Activated gamma-delta T cell treated with Interleukin-2 at 50 U/mL for 16 hours (primary cell): ENCODE measurements around the gene MTARC2.

ENCODE experiments used
- DNase-seq: peaks from one replicate; pipeline ENCODE4 v3.0.0-alpha.2; 2020

The MTARC2 gene

DNA sequence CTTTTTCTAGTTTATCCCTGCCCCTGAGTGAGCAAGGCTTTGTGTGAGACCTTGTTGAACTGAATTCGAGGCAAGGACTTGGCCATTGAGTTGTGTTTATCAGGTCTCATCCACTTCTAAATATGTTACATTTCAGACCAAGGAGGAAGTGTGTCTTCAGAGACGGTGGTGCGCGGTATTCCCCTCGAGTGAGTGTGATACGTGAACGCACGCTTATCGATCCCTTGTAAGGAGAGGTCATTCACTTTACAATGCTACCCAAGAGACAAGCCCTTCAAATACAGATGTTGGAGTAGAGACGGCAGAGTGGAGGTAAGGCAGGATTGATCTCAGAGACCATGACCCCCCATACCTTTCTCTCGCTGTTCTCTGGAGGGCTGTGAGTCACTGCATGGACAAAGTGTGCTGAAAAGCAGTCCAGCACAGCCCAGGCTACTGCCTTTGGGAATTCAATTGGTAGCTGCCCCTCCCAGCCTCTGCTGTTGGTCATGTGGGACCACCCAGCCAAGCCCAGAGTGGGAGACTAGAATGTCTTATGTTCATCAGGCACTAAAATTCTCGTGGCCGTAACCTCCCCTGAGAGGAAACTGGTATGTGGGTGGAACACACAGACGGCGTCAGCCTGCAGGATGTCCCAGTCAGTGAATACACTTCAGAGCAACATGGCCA lies 22.3 kb downstream of the MTARC2 start:
- no peak for DNase-seq

GRCh38 chr1:220772846-220773245 lies 24.7 kb downstream of the MTARC2 start:
- DNase-seq, result no peak

GRCh38 chr1:220775240-220775853 lies 27.2 kb downstream of the MTARC2 start:
- peak; percentile 12 for DNase-seq

GRCh38 chr1:220776254-220776653 lies 28.1 kb downstream of the MTARC2 start:
- DNase-seq, result no peak

GRCh38 chr1:220776720-220777326 lies 28.7 kb downstream of the MTARC2 start:
- peak; percentile 38 for DNase-seq

GRCh38 chr1:220783453-220783852 lies 35.3 kb downstream of the MTARC2 start:
- no peak for DNase-seq

DNA sequence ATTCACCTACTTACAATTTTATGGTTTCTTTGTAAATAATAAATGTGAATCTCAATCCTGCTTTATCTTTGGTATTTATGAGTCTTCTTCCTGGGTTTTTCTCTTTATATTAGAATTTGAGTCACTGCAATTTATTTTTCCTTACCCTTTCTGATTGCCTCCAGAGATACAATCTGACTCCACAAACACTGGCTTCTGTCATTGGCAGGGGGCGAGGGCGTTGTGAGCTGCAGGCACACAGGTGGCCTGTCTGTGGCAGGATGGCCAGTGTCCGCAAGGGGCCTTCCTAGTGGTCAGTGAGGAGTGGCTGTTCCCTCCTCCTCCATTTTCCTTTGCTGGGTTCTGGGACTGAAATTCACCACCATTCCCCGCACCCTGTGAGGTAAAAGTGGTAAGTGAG lies 36.6 kb downstream of the MTARC2 start:
- DNase-seq, result no peak

DNA sequence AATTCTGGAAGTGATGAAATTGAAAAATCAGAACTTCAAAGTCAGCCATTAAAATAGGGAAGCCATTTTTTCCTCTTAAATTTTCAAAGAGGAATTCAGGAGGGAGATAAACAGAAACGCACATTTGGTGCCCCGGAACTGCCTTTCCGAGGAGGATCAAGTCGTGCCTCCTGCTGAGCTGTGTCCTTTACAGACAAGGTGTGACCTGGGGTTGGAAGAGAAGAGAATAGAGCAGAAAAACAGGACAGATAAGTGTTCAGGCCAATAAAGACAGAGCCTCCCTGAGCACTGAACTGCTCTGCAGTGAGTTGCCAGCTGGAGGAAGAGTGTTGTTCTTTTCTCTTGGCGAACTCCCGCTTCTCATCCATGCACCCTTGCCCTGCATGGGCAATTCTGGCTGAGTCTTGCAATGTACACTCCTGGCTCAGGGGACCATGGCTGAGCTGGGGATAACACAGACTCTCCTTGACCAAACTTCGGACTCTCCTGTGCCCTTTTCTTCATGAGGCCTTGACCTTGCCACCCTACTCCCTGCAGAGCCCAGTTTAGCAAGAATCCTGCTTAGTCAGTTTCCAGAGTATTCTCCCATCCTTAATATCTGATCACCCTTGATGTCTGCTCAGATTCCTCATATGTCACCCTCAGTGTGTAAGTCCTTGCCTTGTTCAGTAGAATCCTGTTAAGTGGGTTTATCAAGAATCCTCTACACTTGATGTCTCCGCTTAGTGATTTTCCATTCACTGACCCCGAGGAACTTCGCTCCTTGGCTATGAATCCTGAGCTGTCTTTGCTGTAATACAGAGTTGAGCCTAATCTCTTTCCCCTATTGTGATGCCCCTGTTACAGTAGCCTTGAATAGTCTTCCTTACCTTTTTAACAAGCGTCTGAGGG lies 37.3 kb downstream of the MTARC2 start:
- no peak for DNase-seq

DNA sequence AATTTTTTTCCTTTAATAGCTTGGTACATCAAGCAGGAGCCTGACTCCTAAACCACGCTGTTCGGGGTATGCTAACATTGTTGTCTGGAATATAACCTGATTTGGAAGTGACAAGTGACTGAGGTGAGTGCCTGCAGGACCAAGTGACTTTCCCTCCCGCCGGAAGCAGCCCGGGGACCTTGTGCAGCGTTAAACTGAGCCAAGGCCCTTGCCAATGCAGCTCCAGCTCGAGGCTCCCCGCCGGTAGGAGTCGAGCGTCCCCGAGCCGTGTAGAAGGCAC lies 37.9 kb downstream of the MTARC2 start:
- no peak for DNase-seq

- no peak for DNase-seq
Measured at GRCh38 chr1:220786337-220787068, 38.4 kb downstream of the MTARC2 start, which contains the start of gene MTARC1. TSS of gene MTARC1 (plus strand) at chr1:220786913. CDS start at chr1:220786945, 32 bp downstream.

GRCh38 chr1:220787069-220787619 lies 39.0 kb downstream of the MTARC2 start:
- DNase-seq, result no peak

DNA sequence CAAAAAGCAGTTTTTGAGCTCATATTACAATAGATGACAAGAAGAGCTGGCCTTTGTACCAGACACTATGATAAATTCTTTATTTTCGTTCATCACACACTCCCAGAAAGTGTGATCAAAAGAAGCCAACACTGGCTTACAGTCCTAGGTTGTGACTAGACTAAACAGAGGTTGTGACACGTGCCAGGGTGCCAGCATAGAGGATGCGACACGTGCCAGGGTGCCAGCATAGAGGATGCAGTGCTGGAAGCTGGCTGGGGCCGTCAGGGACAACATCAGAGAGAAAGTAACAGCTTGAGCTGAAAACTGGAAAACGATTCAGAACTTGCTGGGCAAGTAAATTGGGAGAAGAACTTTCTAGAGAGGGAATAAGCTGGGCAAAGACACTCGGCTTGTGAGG lies 40.8 kb downstream of the MTARC2 start:
- no peak for DNase-seq

DNA sequence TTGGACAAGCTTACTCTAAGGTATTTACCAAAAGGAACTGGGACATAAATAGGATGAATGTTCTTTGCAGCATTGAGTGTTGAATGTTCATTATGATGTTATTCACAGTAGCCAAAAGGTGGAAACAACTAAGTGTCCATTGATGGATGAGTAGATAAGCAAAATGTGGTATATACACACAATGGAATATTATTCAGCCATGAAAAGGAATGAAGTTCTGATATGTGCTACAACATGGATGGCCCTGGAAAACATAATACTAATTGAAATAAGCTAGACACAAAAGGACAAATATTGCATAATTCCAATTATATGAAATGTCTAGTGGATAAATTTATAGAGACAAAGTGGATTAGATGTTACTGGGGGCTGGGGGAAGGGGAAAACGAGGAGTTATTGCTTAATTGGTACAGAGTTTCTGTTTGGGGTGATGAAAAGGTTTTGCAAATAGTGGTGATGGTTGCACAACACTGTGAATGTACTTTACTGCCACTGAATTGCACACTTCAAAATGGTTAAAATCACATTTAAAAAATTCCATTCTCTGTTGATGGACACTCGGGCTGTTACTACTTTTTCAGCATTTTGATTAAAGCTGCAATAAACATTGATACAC lies 41.5 kb downstream of the MTARC2 start:
- no peak for DNase-seq

DNA sequence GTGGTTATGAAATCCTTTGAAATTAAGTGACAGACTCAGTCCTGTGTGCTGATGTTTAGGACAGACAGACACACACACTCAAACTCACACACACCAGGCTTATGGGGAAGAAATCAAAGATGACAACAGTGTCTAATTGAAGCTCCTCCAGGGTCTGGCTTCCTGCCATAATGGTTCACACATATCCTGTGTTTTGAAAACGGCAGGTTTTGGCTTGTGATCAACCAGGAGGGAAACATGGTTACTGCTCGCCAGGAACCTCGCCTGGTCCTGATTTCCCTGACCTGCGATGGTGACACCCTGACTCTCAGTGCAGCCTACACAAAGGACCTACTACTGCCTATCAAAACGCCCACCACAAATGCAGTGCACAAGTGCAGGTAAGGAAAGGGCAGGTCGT lies 43.2 kb downstream of the MTARC2 start:
- no peak for DNase-seq

- DNase-seq, result no peak
Measured at GRCh38 chr1:220791956-220792355, 43.8 kb downstream of the MTARC2 start.

- no peak for DNase-seq
Measured at GRCh38 chr1:220796530-220796929, 48.4 kb downstream of the MTARC2 start.

GRCh38 chr1:220797044-220797443 lies 48.9 kb downstream of the MTARC2 start:
- no peak for DNase-seq

- no peak for DNase-seq
Measured at GRCh38 chr1:220797553-220797952, 49.4 kb downstream of the MTARC2 start.

GRCh38 chr1:220798338-220798737 lies 50.2 kb downstream of the MTARC2 start:
- no peak for DNase-seq

GRCh38 chr1:220800262-220800661 lies 52.1 kb downstream of the MTARC2 start:
- DNase-seq, result no peak

DNA sequence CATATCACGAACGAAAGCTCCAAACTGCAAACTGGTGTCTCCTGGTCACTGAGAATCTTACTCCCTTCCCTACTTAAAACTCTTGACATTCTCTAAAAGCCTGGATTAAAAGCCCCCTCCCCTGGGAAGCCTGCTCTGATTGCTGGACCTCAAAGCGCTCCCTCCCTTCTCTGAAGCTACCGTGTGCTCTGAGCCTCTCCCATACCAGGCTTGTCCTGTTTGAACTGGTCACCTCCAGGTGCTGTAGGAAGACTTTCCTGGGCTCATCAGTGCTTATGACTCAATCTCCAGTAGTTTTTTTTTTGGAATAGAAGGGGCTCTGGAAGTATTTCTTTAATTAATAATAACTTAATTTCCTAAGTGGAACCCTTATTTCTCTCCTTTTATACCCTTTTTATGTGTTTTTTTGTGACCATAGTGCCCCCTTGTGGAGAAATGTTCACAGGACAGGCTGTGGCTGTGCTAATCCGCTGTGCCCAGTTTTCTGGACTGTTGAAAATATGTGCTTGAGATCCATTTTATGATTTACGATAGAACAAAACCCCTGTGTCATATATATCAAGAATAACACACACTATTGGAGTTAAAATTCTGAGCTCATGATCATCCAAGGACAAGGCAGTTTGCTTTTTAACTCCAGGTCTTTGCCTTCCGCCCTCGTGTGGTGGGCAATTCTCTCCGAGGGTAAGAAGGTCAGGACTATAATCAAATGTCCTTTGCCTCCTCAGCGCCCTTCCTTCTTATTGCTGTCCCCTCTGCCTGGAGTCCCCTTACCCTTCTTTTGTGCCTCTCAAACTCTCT lies 55.5 kb downstream of the MTARC2 start:
- DNase-seq, result no peak
